HCT116 (cell line): ENCODE measurements around the gene SLC16A13. TPM values are rescaled to one million over a fixed set of nuclear protein-coding genes. Genes with fewer than 3 reads are reported as not detected.

Experiments
- ATAC-seq: fragments of 200-7000 bp; cut with Tn5 transposase; 2 replicates; pipeline ENCODE4 v1.9.1; 2020; ENCODE audit warnings: mild to moderate bottlenecking, moderate library complexity
- BruUV-seq: library from RNA; stranded (reverse); fragments of 400-500 nt; replicated peaks from 2 replicates; lab custom pipeline; 2021; lab: Mats Ljungman, UMichigan
- CTCF ChIA-PET: fragments of 300-600 bp; sonication (Branson Sonifier 250); formaldehyde crosslinking; loops from one replicate; lab custom pipeline; 2021; ENCODE audit warnings: antibody characterized with exemption; lab: Charles Lee
- POLR2A ChIA-PET: fragments of 300-600, 350-600 bp; sonication (Branson Sonifier 250); formaldehyde crosslinking; loops from one replicate; lab custom pipeline; 2021; ENCODE audit warnings: antibody characterized with exemption; lab: Charles Lee
- RAD21 ChIA-PET, 2 experiments: fragments of 300-600 bp; sonication (Branson Sonifier 250); formaldehyde crosslinking; loops; one replicate each; lab custom pipeline; 2023; ENCODE audit warnings: low total read pairs in 2 of 2; ENCODE audit not compliant: uncharacterized antibody in 2 of 2, unreplicated experiment in 2 of 2, low non-redundant PET in 1 of 2; lab: Charles Lee
- DNase-seq: peaks from one replicate; pipeline ENCODE4 v3.0.0-alpha.2; 2010; ENCODE audit warnings: low read depth, low spot score
- H2AFZ ChIP-seq: fragments of 200-600 bp; shearing (Covaris generic), sonication (generic); 2 replicates; pipeline ENCODE4 v1.6.1; 2017; ENCODE audit warnings: low read depth, mixed run types, mixed read lengths, antibody characterized with exemption, low read length; ENCODE audit not compliant: poor library complexity, severe bottlenecking
- H3K27ac ChIP-seq: 2 replicates; pipeline ENCODE4 v1.5.1; 2012; ENCODE audit warnings: low read depth, low read length
- H3K27me3 ChIP-seq: fragments of 200-600 bp; sonication (generic); 2 replicates; pipeline ENCODE4 v1.6.1; 2016; ENCODE audit warnings: mixed run types, low read length, mixed read lengths; ENCODE audit not compliant: insufficient read depth
- H3K36me3 ChIP-seq, 2 experiments: fragments of 200-500 bp in 1 of 2; fragments of 200-600 bp in 1 of 2; sonication (Bioruptor generic) in 1 of 2; sonication (generic) in 1 of 2; 2 replicates each; pipeline versions ENCODE4 v1.5.1 to v1.6.1; 2014 to 2016; ENCODE audit warnings: low read length in 2 of 2, inconsistent platforms in 1 of 2, mixed read lengths in 1 of 2, mixed run types in 1 of 2; ENCODE audit not compliant: insufficient read depth in 2 of 2, control insufficient read depth in 1 of 2
- H3K4me1 ChIP-seq, 2 experiments: fragments of 200-600 bp in 1 of 2; sonication (generic) in 1 of 2; 2 replicates each; pipeline versions ENCODE4 v1.5.1 to v1.6.1; 2012 to 2017; ENCODE audit warnings: low read length in 2 of 2, inconsistent platforms in 1 of 2, mild to moderate bottlenecking in 1 of 2, mixed read lengths in 1 of 2, mixed run types in 1 of 2, moderate library complexity in 1 of 2; ENCODE audit not compliant: insufficient read depth in 2 of 2, control insufficient read depth in 1 of 2
- H3K4me2 ChIP-seq: fragments of 200-600 bp; sonication (generic); 2 replicates; pipeline ENCODE4 v1.6.1; 2017; ENCODE audit warnings: mixed run types, low read length, mixed read lengths
- H3K4me3 ChIP-seq, 2 experiments: fragments of 200-600 bp in 1 of 2; sonication (generic) in 1 of 2; replicated peaks in 1 of 2; 2 replicates each; pipeline ENCODE4 v1.5.1; 2011 to 2016; ENCODE audit warnings: low read length in 2 of 2, control low read depth in 1 of 2, low read depth in 1 of 2, mild to moderate bottlenecking in 1 of 2, mixed read lengths in 1 of 2, mixed run types in 1 of 2
- H3K79me2 ChIP-seq: fragments of 200-600 bp; sonication (generic); 2 replicates; pipeline ENCODE4 v1.6.1; 2017; ENCODE audit warnings: mild to moderate bottlenecking, mixed run types, low read length, moderate library complexity, mixed read lengths; ENCODE audit not compliant: insufficient read depth
- H3K9ac ChIP-seq: fragments of 200-600 bp; sonication (generic); 2 replicates; pipeline ENCODE4 v1.6.1; 2016; ENCODE audit warnings: low read length, mixed read lengths
- H3K9me2 ChIP-seq: fragments of 200-600 bp; sonication (generic), shearing (Covaris generic); 2 replicates; pipeline ENCODE4 v1.6.1; 2017; ENCODE audit warnings: mixed run types, mild to moderate bottlenecking, moderate library complexity; ENCODE audit not compliant: insufficient read depth
- H3K9me3 ChIP-seq, 2 experiments: fragments of 200-500 bp in 1 of 2; fragments of 200-600 bp in 1 of 2; sonication (Bioruptor generic) in 1 of 2; sonication (generic) in 1 of 2; 2 replicates each; pipeline ENCODE4 v1.6.1; 2014 to 2017; ENCODE audit warnings: low read length in 2 of 2, mixed read lengths in 2 of 2, inconsistent platforms in 1 of 2, low read depth in 1 of 2, mild to moderate bottlenecking in 1 of 2, mixed run types in 1 of 2, moderate library complexity in 1 of 2; ENCODE audit not compliant: control insufficient read depth in 1 of 2, insufficient read depth in 1 of 2
- H4K20me1 ChIP-seq: fragments of 200-600 bp; sonication (generic), shearing (Covaris generic); 2 replicates; pipeline ENCODE4 v1.6.1; 2017; ENCODE audit warnings: mixed run types, mild to moderate bottlenecking, moderate library complexity; ENCODE audit not compliant: insufficient read depth
- EGR1 ChIP-seq: IDR thresholded peaks from 2 replicates; pipeline ENCODE4 v1.6.1; 2012; ENCODE audit warnings: low read depth
- EZH2 ChIP-seq: fragments of 200-600 bp; sonication (generic); IDR thresholded peaks from 2 replicates; pipeline ENCODE4 v1.6.1; 2017; ENCODE audit warnings: antibody characterized with exemption, mixed run types
- RAD21 ChIP-seq: IDR thresholded peaks from 2 replicates; pipeline ENCODE4 v1.6.1; 2012; ENCODE audit warnings: low read depth, mild to moderate bottlenecking
- REST ChIP-seq: IDR thresholded peaks from 2 replicates; pipeline ENCODE4 v1.6.1; 2012; ENCODE audit warnings: low read depth
- intact Hi-C: fragments of 100-400 bp; cut with micrococcal nuclease; formaldehyde crosslinking; loops from 2 replicates; pipeline ENCODE4 v1.10.0; 2022
- total RNA-seq: library from RNA; stranded (reverse); gene quantifications from one replicate; pipeline ENCODE4 v1.2.1, GENCODE V29; 2021; ENCODE audit not compliant: unreplicated experiment
- TF ChIP-seq, protein P1 (sequence below), 3 experiments: fragments of 200-600 bp in 1 of 3; sonication (generic) in 1 of 3; IDR thresholded peaks in 2 of 3; conservative IDR thresholded peaks in 1 of 3; 2 replicates each; pipeline ENCODE4 v1.5.1; 2012 to 2017; ENCODE audit warnings: low read depth in 2 of 3, low read length in 2 of 3, antibody characterized with exemption in 1 of 3, borderline replicate concordance in 1 of 3, control low read depth in 1 of 3, mild to moderate bottlenecking in 1 of 3, mixed read lengths in 1 of 3, mixed run types in 1 of 3, moderate library complexity in 1 of 3; ENCODE audit not compliant: insufficient read depth in 1 of 3

Gene SLC16A13
- total RNA-seq, 1 experiment from 2014 or later, result 6.8 TPM

GRCh38 chr17:7001318-7001961 is 34.4 kb upstream of the SLC16A13 start:
- no peak overlapping the region for H3K4me3 ChIP-seq
- ChIA-PET POLR2A (no interaction called here), RAD21 (no interaction called here), CTCF (interaction anchor here (3.4 kb wide), 1 partner anchor 158 kb away, joined by 84 read pairs; no protein-coding TSS in a partner anchor)
- H4K20me1 ChIP-seq, result peaks cover 4% of the 10 kb centered on the region; the same call in 1 of the 2 replicates
- no peak overlapping the region for H2AFZ ChIP-seq
- DNase-seq, result no peak
- H3K9me3 ChIP-seq, result no peaks in the 10 kb centered on the region
- peaks cover 11 to 14% of the 10 kb centered on the region in 2 experiments; a peak in 3 of 4 replicates for H3K36me3 ChIP-seq
- no peak overlapping the region for H3K4me2 ChIP-seq
- no peaks in the 10 kb centered on the region for H3K9me2 ChIP-seq
- BruUV-seq, result no TSS peak
- no peak overlapping the region for H3K27ac ChIP-seq
- TF ChIP-seq EGR1 (no peak), RAD21 (peak; percentile 36; the same call in 1 of the 2 replicates)
- TF ChIP-seq, protein P1, sequence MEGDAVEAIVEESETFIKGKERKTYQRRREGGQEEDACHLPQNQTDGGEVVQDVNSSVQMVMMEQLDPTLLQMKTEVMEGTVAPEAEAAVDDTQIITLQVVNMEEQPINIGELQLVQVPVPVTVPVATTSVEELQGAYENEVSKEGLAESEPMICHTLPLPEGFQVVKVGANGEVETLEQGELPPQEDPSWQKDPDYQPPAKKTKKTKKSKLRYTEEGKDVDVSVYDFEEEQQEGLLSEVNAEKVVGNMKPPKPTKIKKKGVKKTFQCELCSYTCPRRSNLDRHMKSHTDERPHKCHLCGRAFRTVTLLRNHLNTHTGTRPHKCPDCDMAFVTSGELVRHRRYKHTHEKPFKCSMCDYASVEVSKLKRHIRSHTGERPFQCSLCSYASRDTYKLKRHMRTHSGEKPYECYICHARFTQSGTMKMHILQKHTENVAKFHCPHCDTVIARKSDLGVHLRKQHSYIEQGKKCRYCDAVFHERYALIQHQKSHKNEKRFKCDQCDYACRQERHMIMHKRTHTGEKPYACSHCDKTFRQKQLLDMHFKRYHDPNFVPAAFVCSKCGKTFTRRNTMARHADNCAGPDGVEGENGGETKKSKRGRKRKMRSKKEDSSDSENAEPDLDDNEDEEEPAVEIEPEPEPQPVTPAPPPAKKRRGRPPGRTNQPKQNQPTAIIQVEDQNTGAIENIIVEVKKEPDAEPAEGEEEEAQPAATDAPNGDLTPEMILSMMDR (IDR thresholded peaks at IDR 0.05 in 2 of 3, conservative IDR thresholded peaks at IDR 0.05 in 1 of 3; ENCODE audit: borderline replicate concordance in 1 of 3, insufficient read depth in 1 of 3, low read depth in 2 of 3, low read length in 2 of 3), result peak; percentile 27 to 67 (median 60); a peak in 5 of 6 replicates
- ATAC-seq, result peak; percentile 51; the same call in 1 of the 2 replicates
- H3K79me2 ChIP-seq, result no peaks in the 10 kb centered on the region; the same call in 1 of the 2 replicates
- H3K27me3 ChIP-seq, result no peaks in the 10 kb centered on the region
- H3K9ac ChIP-seq, result no peak overlapping the region
- intact Hi-C loops, result loop anchor here (1.0 kb wide), 1 partner anchor 335 kb away; no protein-coding TSS in a partner anchor
- H3K4me1 ChIP-seq, result no peaks in the 10 kb centered on the region

DNA sequence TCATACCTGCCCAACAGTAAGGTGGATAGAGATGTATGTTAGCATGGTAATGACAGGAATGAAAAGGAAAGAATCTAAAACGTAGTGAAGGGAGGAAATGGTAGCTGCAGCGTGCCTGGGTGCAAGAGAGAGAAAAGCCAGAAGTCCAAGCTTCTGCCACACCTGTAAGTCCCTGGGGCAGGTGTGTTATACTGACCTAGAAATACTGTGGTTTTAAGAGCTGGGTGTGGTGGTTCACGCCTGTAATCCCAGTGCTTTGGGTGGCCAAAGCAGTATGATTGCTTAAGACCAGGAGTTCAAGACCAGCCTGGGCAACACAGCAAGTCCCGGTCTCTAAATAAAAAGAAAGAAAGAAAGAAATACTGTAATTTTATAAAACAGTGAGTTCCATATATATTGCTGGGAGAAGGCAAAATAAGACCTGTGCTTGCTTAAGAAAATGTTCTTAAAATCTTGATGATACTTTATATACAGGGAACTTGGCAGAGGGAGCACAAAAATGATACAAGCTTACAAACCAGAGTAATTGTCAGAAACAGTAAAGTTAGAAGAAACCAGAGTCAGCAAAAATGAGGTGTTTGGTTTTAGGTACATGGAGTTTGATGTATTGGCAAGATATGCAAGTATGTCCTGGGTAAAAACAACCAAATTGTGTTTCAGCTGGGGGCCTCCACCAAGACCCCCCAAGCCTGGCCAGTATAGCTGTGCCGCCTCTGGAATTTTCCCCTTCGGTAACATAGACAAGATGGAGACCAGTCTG is 33.3 kb upstream of the SLC16A13 start:
- Histone ChIP-seq H2AFZ (no peak overlapping the region), H3K79me2 (peaks cover 5% of the 10 kb centered on the region), H3K4me3 (no peak overlapping the region), H3K9me2 (no peaks in the 10 kb centered on the region), H3K9ac (no peak overlapping the region), H4K20me1 (peaks cover 4% of the 10 kb centered on the region; the same call in 1 of the 2 replicates), H3K9me3 (no peaks in the 10 kb centered on the region), H3K4me2 (no peak overlapping the region), H3K36me3 (peaks cover 11 to 14% of the 10 kb centered on the region in 2 experiments; a peak in 3 of 4 replicates), H3K4me1 (no peaks in the 10 kb centered on the region), H3K27ac (no peak overlapping the region), H3K27me3 (no peaks in the 10 kb centered on the region)
- no peak for DNase-seq
- no peak for TF ChIP-seq EZH2
- no peak for TF ChIP-seq REST
- no TSS peak for BruUV-seq
- intact Hi-C loops, result no loop called here
- POLR2A ChIA-PET, result no interaction called here
- CTCF ChIA-PET, result interaction anchor here (1.1 to 3.4 kb wide), 3 partner anchors 92 to 159 kb away, joined by 6 to 84 read pairs (median 30); no protein-coding TSS in a partner anchor
- no peak for ATAC-seq
- RAD21 ChIA-PET, result no interaction called here
